Measurements from ENCODE around the gene ST7L.
"Not testable (repeated sequence)": the region's sequence is repeated elsewhere in the genome, so short reads cannot be mapped to it uniquely, and the experiment has no call there.

Gene ST7L, protein sequence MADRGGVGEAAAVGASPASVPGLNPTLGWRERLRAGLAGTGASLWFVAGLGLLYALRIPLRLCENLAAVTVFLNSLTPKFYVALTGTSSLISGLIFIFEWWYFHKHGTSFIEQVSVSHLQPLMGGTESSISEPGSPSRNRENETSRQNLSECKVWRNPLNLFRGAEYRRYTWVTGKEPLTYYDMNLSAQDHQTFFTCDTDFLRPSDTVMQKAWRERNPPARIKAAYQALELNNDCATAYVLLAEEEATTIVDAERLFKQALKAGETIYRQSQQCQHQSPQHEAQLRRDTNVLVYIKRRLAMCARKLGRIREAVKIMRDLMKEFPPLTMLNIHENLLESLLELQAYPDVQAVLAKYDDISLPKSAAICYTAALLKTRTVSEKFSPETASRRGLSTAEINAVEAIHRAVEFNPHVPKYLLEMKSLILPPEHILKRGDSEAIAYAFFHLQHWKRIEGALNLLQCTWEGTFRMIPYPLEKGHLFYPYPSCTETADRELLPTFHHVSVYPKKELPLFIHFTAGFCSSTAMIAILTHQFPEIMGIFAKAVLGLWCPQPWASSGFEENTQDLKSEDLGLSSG

GRCh38 chr1:112618721-112619517 is at the start of gene ST7L:
Gene ST7L, minus strand, starts transcription at chr1:112619141. Its CDS starts 28 bp downstream, at chr1:112619113.
- TF ChIP-seq, protein P1, sequence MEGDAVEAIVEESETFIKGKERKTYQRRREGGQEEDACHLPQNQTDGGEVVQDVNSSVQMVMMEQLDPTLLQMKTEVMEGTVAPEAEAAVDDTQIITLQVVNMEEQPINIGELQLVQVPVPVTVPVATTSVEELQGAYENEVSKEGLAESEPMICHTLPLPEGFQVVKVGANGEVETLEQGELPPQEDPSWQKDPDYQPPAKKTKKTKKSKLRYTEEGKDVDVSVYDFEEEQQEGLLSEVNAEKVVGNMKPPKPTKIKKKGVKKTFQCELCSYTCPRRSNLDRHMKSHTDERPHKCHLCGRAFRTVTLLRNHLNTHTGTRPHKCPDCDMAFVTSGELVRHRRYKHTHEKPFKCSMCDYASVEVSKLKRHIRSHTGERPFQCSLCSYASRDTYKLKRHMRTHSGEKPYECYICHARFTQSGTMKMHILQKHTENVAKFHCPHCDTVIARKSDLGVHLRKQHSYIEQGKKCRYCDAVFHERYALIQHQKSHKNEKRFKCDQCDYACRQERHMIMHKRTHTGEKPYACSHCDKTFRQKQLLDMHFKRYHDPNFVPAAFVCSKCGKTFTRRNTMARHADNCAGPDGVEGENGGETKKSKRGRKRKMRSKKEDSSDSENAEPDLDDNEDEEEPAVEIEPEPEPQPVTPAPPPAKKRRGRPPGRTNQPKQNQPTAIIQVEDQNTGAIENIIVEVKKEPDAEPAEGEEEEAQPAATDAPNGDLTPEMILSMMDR (IDR thresholded peaks at IDR 0.05; ENCODE audit: low read depth, low read length) = no peak
- peak; percentile 70 to 85 for DNase-seq (ENCODE audit: low read depth in 2 of 2)
- H3K4me3 ChIP-seq (replicated peaks in 1 of 2; ENCODE audit: low read depth in 2 of 2, low read length in 2 of 2) = peak within 1 kb of the TSS; percentile 91 to 100

GRCh38 chr1:112666946-112667345 is 48.0 kb upstream of the ST7L start:
- H3K4me3 ChIP-seq (replicated peaks in 1 of 2; ENCODE audit: low read depth in 2 of 2, low read length in 2 of 2) = no peak overlapping the region
- TF ChIP-seq, protein P1 (IDR thresholded peaks at IDR 0.05; ENCODE audit: low read depth, low read length) = no peak
- no peak for DNase-seq (ENCODE audit: low read depth in 2 of 2)

DNA sequence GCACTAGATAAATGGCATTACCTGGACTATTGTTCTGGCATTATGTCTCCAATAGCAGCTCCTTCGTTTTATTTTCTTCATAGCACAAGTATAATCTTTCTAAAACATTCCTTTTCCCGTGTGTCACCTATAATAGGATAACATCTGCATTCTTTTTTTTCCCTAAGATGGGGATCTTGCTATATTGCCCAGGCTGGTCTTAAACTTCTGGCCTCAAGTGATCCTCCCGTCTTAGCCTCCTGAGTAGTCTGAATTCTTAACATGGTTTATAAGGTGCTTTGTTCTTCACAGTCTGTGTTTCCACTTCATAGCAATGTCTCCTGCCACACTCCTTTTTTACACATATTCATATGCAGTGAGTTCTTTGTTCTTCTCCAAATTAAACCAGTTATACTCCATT is 46.9 kb upstream of the ST7L start:
- H3K4me3 ChIP-seq (replicated peaks in 1 of 2; ENCODE audit: low read depth in 2 of 2, low read length in 2 of 2) = no peak overlapping the region
- TF ChIP-seq, protein P1 (IDR thresholded peaks at IDR 0.05; ENCODE audit: low read depth, low read length) = no peak
- no peak for DNase-seq (ENCODE audit: low read depth in 2 of 2)

- H3K4me3 ChIP-seq (replicated peaks in 1 of 2; ENCODE audit: low read depth in 2 of 2, low read length in 2 of 2) = no peak overlapping the region
- TF ChIP-seq, protein P1 (IDR thresholded peaks at IDR 0.05; ENCODE audit: low read depth, low read length) = no peak
- peak in 1 of 2 donors; percentile 25 for DNase-seq (ENCODE audit: low read depth in 2 of 2)
Measured at GRCh38 chr1:112651205-112651604, 32.3 kb upstream of the ST7L start.

GRCh38 chr1:112646225-112646624 is 27.3 kb upstream of the ST7L start:
- H3K4me3 ChIP-seq (replicated peaks in 1 of 2; ENCODE audit: low read depth in 2 of 2, low read length in 2 of 2) = no peak overlapping the region
- no peak for DNase-seq (ENCODE audit: low read depth in 2 of 2)
- TF ChIP-seq, protein P1 (IDR thresholded peaks at IDR 0.05; ENCODE audit: low read depth, low read length) = no peak

- no peak for DNase-seq (ENCODE audit: low read depth in 2 of 2)
- no peak overlapping the region for H3K4me3 ChIP-seq (replicated peaks in 1 of 2; ENCODE audit: low read depth in 2 of 2, low read length in 2 of 2)
- TF ChIP-seq, protein P1 (IDR thresholded peaks at IDR 0.05; ENCODE audit: low read depth, low read length) = no peak
Measured at GRCh38 chr1:112643080-112643479, 24.1 kb upstream of the ST7L start.

GRCh38 chr1:112640437-112640836 is 21.5 kb upstream of the ST7L start:
- not testable (repeated sequence) for DNase-seq (ENCODE audit: low read depth in 2 of 2); H3K4me3 ChIP-seq (replicated peaks in 1 of 2; ENCODE audit: low read depth in 2 of 2, low read length in 2 of 2)
